Measurements from ENCODE around the gene CEP57L1.

GRCh38 chr6:109104512-109104911 lies 9.2 kb downstream of the CEP57L1 start:
- TF ChIP-seq CTCF (IDR thresholded peaks at IDR 0.05) (no peak), POLR2A (IDR thresholded peaks at IDR 0.05) (no peak)

Data from adrenal gland (tissue), 5 donors.